Measurements from ENCODE around the gene CLCNKA.

CLCNKA gene

DNA sequence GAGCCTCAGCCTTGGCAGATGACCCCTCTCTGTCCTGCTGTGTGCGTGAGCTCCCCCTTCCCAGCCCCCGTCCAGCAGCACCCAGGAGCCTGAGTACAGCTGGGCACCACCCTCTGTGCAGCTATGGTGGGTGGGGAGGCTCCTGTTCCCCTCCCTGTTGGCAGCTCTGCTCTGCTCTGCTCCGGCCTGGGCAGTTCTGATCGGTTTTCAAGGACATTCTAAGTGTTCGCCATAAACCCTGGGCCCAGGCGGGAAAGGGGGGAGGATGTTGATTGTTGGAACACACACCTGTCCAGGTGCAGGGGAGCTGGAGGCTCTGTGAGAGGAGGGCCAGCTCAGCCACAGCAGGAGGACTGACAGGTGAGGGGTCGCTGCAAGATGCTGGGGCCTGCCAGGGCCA is 21.7 kb downstream of the CLCNKA start, which contains the start of gene CLCNKB:
TSS of gene CLCNKB (plus strand) at position 262 of the 400 bp plus-strand sequence. CDS start 711 bp downstream, outside the sequence.
- TF ChIP-seq, protein P1, sequence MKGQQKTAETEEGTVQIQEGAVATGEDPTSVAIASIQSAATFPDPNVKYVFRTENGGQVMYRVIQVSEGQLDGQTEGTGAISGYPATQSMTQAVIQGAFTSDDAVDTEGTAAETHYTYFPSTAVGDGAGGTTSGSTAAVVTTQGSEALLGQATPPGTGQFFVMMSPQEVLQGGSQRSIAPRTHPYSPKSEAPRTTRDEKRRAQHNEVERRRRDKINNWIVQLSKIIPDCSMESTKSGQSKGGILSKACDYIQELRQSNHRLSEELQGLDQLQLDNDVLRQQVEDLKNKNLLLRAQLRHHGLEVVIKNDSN (IDR thresholded peaks at IDR 0.05): no peak
- TF ChIP-seq, protein P2, sequence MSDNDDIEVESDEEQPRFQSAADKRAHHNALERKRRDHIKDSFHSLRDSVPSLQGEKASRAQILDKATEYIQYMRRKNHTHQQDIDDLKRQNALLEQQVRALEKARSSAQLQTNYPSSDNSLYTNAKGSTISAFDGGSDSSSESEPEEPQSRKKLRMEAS (IDR thresholded peaks at IDR 0.05): no peak
- TF ChIP-seq, protein P3, sequence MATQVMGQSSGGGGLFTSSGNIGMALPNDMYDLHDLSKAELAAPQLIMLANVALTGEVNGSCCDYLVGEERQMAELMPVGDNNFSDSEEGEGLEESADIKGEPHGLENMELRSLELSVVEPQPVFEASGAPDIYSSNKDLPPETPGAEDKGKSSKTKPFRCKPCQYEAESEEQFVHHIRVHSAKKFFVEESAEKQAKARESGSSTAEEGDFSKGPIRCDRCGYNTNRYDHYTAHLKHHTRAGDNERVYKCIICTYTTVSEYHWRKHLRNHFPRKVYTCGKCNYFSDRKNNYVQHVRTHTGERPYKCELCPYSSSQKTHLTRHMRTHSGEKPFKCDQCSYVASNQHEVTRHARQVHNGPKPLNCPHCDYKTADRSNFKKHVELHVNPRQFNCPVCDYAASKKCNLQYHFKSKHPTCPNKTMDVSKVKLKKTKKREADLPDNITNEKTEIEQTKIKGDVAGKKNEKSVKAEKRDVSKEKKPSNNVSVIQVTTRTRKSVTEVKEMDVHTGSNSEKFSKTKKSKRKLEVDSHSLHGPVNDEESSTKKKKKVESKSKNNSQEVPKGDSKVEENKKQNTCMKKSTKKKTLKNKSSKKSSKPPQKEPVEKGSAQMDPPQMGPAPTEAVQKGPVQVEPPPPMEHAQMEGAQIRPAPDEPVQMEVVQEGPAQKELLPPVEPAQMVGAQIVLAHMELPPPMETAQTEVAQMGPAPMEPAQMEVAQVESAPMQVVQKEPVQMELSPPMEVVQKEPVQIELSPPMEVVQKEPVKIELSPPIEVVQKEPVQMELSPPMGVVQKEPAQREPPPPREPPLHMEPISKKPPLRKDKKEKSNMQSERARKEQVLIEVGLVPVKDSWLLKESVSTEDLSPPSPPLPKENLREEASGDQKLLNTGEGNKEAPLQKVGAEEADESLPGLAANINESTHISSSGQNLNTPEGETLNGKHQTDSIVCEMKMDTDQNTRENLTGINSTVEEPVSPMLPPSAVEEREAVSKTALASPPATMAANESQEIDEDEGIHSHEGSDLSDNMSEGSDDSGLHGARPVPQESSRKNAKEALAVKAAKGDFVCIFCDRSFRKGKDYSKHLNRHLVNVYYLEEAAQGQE (IDR thresholded peaks at IDR 0.05; ENCODE audit: low read depth): no peak
- TF ChIP-seq EGR1 (IDR thresholded peaks at IDR 0.05) (no peak), NFIC (IDR thresholded peaks at IDR 0.05) (no peak), EP300 (IDR thresholded peaks at IDR 0.05; ENCODE audit: borderline replicate concordance) (no peak), TEAD4 (IDR thresholded peaks at IDR 0.05) (no peak), FOXM1 (IDR thresholded peaks at IDR 0.05; ENCODE audit: borderline replicate concordance, low read depth) (no peak), ZBTB7A (IDR thresholded peaks at IDR 0.05; ENCODE audit: low read depth) (no peak), YY1 (IDR thresholded peaks at IDR 0.05; ENCODE audit: low read depth) (no peak), TCF12 (IDR thresholded peaks at IDR 0.05; ENCODE audit: low read depth) (no peak), RAD21 (IDR thresholded peaks at IDR 0.05; ENCODE audit: low read depth) (no peak), CEBPB (IDR thresholded peaks at IDR 0.05) (no peak), TAF1 (IDR thresholded peaks at IDR 0.05; ENCODE audit: low read depth) (no peak), CREB1 (IDR thresholded peaks at IDR 0.05; ENCODE audit: low read depth) (no peak)

DNA sequence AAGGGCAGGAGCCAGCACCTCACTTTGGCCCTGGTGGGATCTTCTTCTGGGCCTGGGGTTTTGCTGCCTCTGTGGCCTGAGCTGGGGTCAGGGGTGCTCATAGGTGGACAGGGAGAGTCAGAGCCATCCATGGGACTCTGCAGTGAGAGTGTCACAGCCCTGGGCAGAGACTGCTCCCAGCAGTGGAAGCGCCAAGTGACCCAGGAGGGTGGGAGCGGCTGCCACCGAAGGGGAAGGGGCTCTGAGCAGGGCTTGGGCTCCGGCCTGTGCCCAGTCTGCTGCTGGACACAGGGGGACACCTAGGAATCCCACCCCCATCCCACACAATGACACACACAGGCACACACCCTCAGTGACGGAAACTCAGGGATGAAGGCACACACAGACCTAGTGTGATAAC is 22.1 kb downstream of the CLCNKA start:
- TF ChIP-seq RAD21 (IDR thresholded peaks at IDR 0.05; ENCODE audit: low read depth): no peak
- TF ChIP-seq EGR1 (IDR thresholded peaks at IDR 0.05): no peak
- no peak for TF ChIP-seq CEBPB (IDR thresholded peaks at IDR 0.05)
- TF ChIP-seq, protein P1 (IDR thresholded peaks at IDR 0.05): no peak
- TF ChIP-seq NFIC (IDR thresholded peaks at IDR 0.05): no peak
- no peak for TF ChIP-seq ZBTB7A (IDR thresholded peaks at IDR 0.05; ENCODE audit: low read depth)
- no peak for TF ChIP-seq TAF1 (IDR thresholded peaks at IDR 0.05; ENCODE audit: low read depth)
- no peak for TF ChIP-seq FOXM1 (IDR thresholded peaks at IDR 0.05; ENCODE audit: borderline replicate concordance, low read depth)
- TF ChIP-seq, protein P2 (IDR thresholded peaks at IDR 0.05): no peak
- TF ChIP-seq YY1 (IDR thresholded peaks at IDR 0.05; ENCODE audit: low read depth): no peak
- TF ChIP-seq, protein P3 (IDR thresholded peaks at IDR 0.05; ENCODE audit: low read depth): no peak
- TF ChIP-seq EP300 (IDR thresholded peaks at IDR 0.05; ENCODE audit: borderline replicate concordance): no peak
- no peak for TF ChIP-seq TEAD4 (IDR thresholded peaks at IDR 0.05)
- no peak for TF ChIP-seq TCF12 (IDR thresholded peaks at IDR 0.05; ENCODE audit: low read depth)
- no peak for TF ChIP-seq CREB1 (IDR thresholded peaks at IDR 0.05; ENCODE audit: low read depth)

DNA sequence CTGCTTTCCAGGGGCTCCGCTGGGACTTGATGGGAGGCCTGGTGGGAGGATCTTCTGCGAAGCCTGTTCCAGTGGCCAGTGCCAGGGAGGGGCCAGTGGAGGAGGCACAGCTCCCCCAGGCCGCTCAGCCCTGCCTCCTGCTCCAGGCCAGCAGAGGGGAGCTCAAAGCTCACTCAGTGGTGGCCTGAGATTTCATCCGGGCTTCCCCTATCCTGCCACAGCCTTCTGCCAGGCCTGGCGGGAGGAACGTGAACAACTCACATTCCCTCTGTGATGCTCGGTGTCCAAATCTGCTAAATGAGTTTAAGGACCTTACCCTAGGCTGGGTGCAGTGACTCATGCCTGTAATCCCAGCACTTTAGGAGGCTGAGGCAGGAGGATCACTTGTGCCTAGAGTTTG is 25.0 kb downstream of the CLCNKA start:
- no peak for TF ChIP-seq TAF1 (IDR thresholded peaks at IDR 0.05; ENCODE audit: low read depth)
- no peak for TF ChIP-seq YY1 (IDR thresholded peaks at IDR 0.05; ENCODE audit: low read depth)
- no peak for TF ChIP-seq ZBTB7A (IDR thresholded peaks at IDR 0.05; ENCODE audit: low read depth)
- TF ChIP-seq, protein P2 (IDR thresholded peaks at IDR 0.05): no peak
- no peak for TF ChIP-seq EGR1 (IDR thresholded peaks at IDR 0.05)
- TF ChIP-seq, protein P3 (IDR thresholded peaks at IDR 0.05; ENCODE audit: low read depth): no peak
- no peak for TF ChIP-seq RAD21 (IDR thresholded peaks at IDR 0.05; ENCODE audit: low read depth)
- no peak for TF ChIP-seq EP300 (IDR thresholded peaks at IDR 0.05; ENCODE audit: borderline replicate concordance)
- no peak for TF ChIP-seq CREB1 (IDR thresholded peaks at IDR 0.05; ENCODE audit: low read depth)
- TF ChIP-seq, protein P1 (IDR thresholded peaks at IDR 0.05): no peak
- no peak for TF ChIP-seq TCF12 (IDR thresholded peaks at IDR 0.05; ENCODE audit: low read depth)
